ENCODE data around the gene RD3L. TPM values are rescaled to one million over a fixed set of nuclear protein-coding genes. Genes with fewer than 3 reads are reported as not detected.
A peak's percentile ranks its signal among the peaks of the same experiment; 100 is the strongest.

Gene RD3L
- total and polyA plus RNA-seq, 2 of the 13 experiments (the other 11 are each of a cell fraction or from before 2014, with no cell fraction given): not detected

GRCh38 chr14:103920981-103921854 lies 21.1 kb downstream of the RD3L start (continued):
- 0 out of 2 replicates have a peak, but pooled peaks have one; percentile 22 for TF ChIP-seq ZNF205 (CRISPR knock-in tag; IDR thresholded peaks at IDR 0.05)
- peak; percentile 82 for TF ChIP-seq ZNF276 (CRISPR knock-in tag; IDR thresholded peaks at IDR 0.05; ENCODE audit: low read depth)
- TF ChIP-seq ZNF770 (CRISPR knock-in tag; IDR thresholded peaks at IDR 0.05): peak; percentile 57
- TF ChIP-seq ZMYM3 (CRISPR knock-in tag; IDR thresholded peaks at IDR 0.05): peak; percentile 33; the same call in 1 of the 2 replicates
- no peak for TF ChIP-seq ZNF75D (CRISPR knock-in tag; IDR thresholded peaks at IDR 0.05; ENCODE audit: borderline replicate concordance)
- TF ChIP-seq ZNF292 (CRISPR knock-in tag; IDR thresholded peaks at IDR 0.05; ENCODE audit: borderline replicate concordance, low read depth): peak; percentile 24; the same call in 1 of the 2 replicates
- TF ChIP-seq REL (CRISPR knock-in tag; conservative IDR thresholded peaks at IDR 0.05): no peak
- TF ChIP-seq ADNP (CRISPR knock-in tag; IDR thresholded peaks at IDR 0.05): no peak
- TF ChIP-seq MAZ (IDR thresholded peaks at IDR 0.05; ENCODE audit: borderline replicate concordance, low read depth, low read length): peak; percentile 76; the same call in 1 of the 2 replicates
- TF ChIP-seq MAZ (CRISPR knock-in tag; IDR thresholded peaks at IDR 0.05; ENCODE audit: low read depth): peak; percentile 94
- no peak for TF ChIP-seq ZMAT5 (CRISPR knock-in tag; IDR thresholded peaks at IDR 0.05; ENCODE audit: borderline replicate concordance, low read depth)
- peak; percentile 38 for TF ChIP-seq HNRNPK (IDR thresholded peaks at IDR 0.05; ENCODE audit: low read depth, low read length, poor library complexity, severe bottlenecking)
- TF ChIP-seq STAT6 (CRISPR knock-in tag; IDR thresholded peaks at IDR 0.05; ENCODE audit: borderline replicate concordance): no peak; the same call in 1 of the 2 replicates
- no peak for TF ChIP-seq ARID3A (IDR thresholded peaks at IDR 0.05; ENCODE audit: low read depth, low read length)
- no peak for TF ChIP-seq NFIC (IDR thresholded peaks at IDR 0.05; ENCODE audit: low read length)
